GM12875 (cell line): ENCODE data around the gene BAMBI.

ENCODE experiments used
- H3K4me3 ChIP-seq: one replicate; pipeline ENCODE4 v1.5.1; 2011; ENCODE audit warnings: low read depth, low read length, control low read depth
- TF ChIP-seq, protein P1 (sequence below): IDR thresholded peaks from 2 replicates; pipeline ENCODE4 v1.5.1; 2011; ENCODE audit warnings: low read depth, mild to moderate bottlenecking, control low read depth, inconsistent platforms, low read length, moderate library complexity, borderline replicate concordance; ENCODE audit not compliant: insufficient read depth

The BAMBI gene

DNA sequence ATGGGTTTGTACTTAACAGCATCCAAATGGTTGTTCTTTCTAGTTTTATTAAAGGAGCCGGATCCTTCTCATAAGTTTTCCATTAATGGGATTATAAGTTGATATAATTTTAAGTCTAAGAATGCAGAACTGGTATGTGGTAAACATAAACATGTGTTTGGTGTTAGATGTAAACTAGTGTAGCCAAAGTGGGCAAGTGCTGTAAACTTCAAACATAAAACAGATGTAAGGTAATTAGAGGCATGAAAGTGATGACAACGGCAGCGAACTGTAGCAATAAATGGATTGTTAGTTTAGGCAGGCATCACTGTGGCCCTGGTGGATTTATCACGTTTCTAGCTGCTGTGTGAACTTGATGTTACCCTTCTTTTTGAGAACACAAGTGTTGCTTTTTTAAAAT lies 37.9 kb downstream of the BAMBI start:
- TF ChIP-seq, protein P1, sequence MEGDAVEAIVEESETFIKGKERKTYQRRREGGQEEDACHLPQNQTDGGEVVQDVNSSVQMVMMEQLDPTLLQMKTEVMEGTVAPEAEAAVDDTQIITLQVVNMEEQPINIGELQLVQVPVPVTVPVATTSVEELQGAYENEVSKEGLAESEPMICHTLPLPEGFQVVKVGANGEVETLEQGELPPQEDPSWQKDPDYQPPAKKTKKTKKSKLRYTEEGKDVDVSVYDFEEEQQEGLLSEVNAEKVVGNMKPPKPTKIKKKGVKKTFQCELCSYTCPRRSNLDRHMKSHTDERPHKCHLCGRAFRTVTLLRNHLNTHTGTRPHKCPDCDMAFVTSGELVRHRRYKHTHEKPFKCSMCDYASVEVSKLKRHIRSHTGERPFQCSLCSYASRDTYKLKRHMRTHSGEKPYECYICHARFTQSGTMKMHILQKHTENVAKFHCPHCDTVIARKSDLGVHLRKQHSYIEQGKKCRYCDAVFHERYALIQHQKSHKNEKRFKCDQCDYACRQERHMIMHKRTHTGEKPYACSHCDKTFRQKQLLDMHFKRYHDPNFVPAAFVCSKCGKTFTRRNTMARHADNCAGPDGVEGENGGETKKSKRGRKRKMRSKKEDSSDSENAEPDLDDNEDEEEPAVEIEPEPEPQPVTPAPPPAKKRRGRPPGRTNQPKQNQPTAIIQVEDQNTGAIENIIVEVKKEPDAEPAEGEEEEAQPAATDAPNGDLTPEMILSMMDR, result no peak
- no peak overlapping the region for H3K4me3 ChIP-seq

DNA sequence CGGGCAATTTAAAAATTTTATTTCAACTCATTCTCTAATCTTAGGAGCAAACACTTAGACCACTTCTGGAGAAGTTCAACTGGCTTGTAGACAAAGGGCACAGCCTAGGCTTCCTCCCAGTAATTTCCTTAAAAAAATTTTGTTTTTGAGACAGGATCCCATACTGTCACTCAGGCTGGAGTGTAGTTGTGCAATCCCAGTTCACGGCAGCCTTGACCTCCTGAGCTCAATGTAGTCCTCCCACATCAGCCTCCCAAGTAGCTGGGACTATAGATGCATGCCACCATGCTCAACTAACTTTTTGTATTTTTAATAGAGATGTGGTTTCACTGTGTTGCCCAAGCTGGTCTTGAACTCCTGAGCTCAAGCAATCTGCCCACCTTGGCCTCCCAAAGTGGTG lies 38.4 kb downstream of the BAMBI start:
- H3K4me3 ChIP-seq, result no peak overlapping the region
- TF ChIP-seq, protein P1, result no peak

DNA sequence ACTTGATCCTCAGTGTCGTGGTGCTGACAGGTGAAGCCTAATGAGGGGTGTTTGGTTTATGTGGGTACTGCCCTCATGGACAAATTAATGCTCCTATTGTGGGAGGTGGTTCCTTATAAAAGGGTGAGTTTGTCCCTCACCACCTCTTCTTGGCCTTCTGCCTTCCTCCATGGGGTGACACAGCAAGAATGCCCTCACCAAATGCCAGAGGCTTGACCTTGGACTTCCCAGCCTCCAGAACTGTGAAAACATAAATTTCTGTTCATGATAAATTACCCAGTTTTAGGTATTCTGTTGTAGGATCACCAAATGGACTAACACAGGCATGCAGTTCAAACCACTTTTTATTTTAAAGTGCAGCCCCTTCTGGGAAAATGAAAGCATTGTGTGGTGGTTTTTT lies 39.4 kb downstream of the BAMBI start:
- TF ChIP-seq, protein P1, result no peak
- H3K4me3 ChIP-seq, result no peak overlapping the region

DNA sequence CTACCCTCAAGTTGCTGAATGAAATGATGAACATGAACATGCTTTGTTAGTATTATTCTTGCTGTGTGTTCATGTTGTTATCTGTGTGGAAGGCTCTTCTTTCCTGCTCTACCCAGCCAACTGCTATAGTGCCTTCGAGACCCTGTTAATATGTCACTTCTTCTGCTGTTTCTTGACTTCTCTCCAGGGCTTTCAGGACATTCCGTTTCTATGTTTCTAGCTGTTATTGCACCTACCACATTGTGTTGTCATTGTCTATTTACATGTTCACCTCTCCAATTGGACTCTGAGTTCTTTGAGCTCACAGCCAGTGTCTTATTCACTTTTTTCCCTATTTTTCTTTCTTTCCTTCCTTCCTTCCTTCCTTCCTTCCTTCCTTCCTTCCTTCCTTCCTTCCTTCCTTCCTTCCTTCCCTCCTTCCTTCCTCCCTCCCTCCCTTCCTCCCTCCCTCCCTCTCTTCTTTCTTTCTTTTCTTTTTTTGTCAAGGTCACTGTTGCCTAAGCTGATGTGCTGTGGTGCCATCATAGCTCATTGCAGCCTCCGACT lies 40.4 kb downstream of the BAMBI start:
- TF ChIP-seq, protein P1, result no peak
- H3K4me3 ChIP-seq, result no peak overlapping the region

DNA sequence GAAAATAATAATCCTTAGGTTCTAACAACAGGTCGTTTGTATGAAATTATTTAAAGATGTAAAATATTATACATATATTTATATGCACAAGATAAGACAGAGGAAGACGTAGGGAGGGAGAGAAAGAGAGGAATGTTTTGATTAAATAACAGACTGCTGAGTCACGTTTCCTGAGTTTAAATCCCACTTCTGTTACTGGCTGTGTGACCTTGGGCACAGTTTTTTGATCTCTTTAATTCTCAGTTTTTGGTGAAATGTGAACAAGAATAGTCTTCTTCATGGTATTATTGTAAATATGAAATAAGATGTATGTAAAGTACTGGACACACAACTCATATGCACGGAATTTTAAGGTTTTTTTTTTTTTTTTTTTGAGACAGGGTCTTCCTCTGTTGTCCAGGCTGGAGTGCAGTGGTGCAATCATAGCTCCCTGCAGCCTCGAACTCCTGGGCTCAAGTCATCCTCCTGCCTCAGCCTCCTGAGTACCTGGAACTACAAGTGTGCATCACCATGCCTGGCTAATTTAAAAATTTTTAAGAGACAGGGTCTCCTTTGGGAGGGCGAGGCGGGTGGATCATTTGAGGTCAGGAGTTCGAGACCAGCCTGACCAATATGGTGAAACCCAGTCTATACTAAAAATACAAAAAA lies 42.6 kb downstream of the BAMBI start:
- no peak overlapping the region for H3K4me3 ChIP-seq
- TF ChIP-seq, protein P1, result no peak

DNA sequence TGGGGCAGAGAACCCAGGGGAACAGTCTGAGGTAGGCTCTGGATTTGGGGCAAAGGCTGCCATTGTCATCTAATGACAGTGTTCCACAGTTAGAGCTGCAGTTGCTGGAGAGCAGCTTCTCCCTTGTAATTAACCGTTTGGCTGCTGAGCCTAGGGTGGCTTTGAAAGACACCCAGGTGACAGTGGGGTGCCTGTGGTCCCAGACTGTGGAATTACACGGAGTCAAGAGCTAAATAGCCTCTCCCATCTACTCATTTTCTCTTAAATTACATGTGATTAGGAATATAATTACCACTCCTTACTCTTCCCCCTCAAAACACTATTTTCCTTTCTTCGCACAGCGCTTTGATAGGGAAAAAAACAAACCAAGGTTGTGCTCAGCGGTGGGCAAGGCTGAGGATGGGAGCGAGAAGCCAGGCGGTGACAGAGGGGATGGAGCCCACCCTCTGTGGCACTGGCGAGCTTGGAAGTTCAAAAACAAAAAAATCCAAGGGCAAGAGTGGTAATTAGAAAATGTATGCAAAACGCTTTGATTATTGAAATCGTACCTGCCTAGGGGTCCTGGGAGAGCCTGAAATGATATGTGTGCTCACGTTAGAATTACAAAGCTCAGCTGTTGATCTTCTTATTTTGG lies 44.1 kb downstream of the BAMBI start:
- no peak overlapping the region for H3K4me3 ChIP-seq
- TF ChIP-seq, protein P1, result no peak
